A549 (cell line): ENCODE data around the gene DHRS3. TPM values are rescaled to one million over a fixed set of nuclear protein-coding genes. Genes with fewer than 3 reads are reported as not detected.

ENCODE experiments used
- ATAC-seq, 2 experiments: fragments of 200-7000 bp in 1 of 2; fragments of >200 bp in 1 of 2; cut with Nextera tagmentation in 1 of 2; cut with Tn5 transposase in 1 of 2; 3 replicates each; pipeline versions ENCODE4 v1.8.0 to v1.9.1; 2018 to 2020; ENCODE audit warnings: mild to moderate bottlenecking in 1 of 2, moderate library complexity in 1 of 2
- CTCF ChIA-PET: fragments of 300-600 bp; sonication (Branson Sonifier 250); formaldehyde crosslinking; extraction: SDS; loops from one replicate; lab custom pipeline; 2021; ENCODE audit warnings: antibody characterized with exemption, inconsistent platforms; lab: Yijun Ruan, JAX
- POLR2A ChIA-PET: fragments of 350-600 bp; formaldehyde crosslinking; extraction: SDS; loops from one replicate; lab custom pipeline; 2021; ENCODE audit warnings: antibody characterized with exemption, inconsistent platforms; lab: Yijun Ruan, JAX
- DNase-seq, 2 experiments: peaks; one replicate each; pipeline versions ENCODE4 v3.0.0 to v3.0.0-alpha.2; 2011 to 2016; ENCODE audit warnings: low read depth in 1 of 2, low spot score in 1 of 2
- FAIRE-seq: peaks from 2 replicates; lab custom pipeline; 2011; peaks lifted over from hg19 to GRCh38; lab: Jason Lieb, UNC
- H3K27ac ChIP-seq, 2 experiments: fragments of >200 bp; sonication (Bioruptor Twin); formaldehyde crosslinking; 3 replicates each; pipeline ENCODE4 v1.5.1; 2016 to 2017
- H3K4me1 ChIP-seq: fragments of >200 bp; sonication (Bioruptor Twin); formaldehyde crosslinking; 3 replicates; pipeline ENCODE4 v1.6.1; 2016
- H3K4me2 ChIP-seq: fragments of >200 bp; sonication (Bioruptor Twin); formaldehyde crosslinking; 3 replicates; pipeline ENCODE4 v1.6.1; 2016
- H3K4me3 ChIP-seq: fragments of >200 bp; sonication (Bioruptor Twin); formaldehyde crosslinking; 3 replicates; pipeline ENCODE4 v1.5.1; 2016
- H3K9me3 ChIP-seq: fragments of >200 bp; sonication (Bioruptor Twin); formaldehyde crosslinking; 3 replicates; pipeline ENCODE4 v1.6.1; 2016
- CBX2 ChIP-seq: fragments of 200-600 bp; sonication (generic); IDR thresholded peaks from 2 replicates; pipeline ENCODE4 v1.6.1; 2016; ENCODE audit warnings: low read depth, mild to moderate bottlenecking, borderline replicate concordance
- CEBPB ChIP-seq, 2 experiments: fragments of >200 bp in 1 of 2; sonication (Bioruptor Twin) in 1 of 2; formaldehyde crosslinking in 1 of 2; IDR thresholded peaks; 2 replicates each; pipeline ENCODE4 v1.6.1; 2012 to 2016
- CHD4 ChIP-seq: fragments of 200-600 bp; sonication (generic); IDR thresholded peaks from 2 replicates; pipeline ENCODE4 v1.6.1; 2016; ENCODE audit warnings: antibody characterized with exemption, mild to moderate bottlenecking, borderline replicate concordance
- EHF ChIP-seq: fragments of 250-450 bp; sonication (Bioruptor Pico); IDR thresholded peaks from 2 replicates; pipeline ENCODE4 v1.5.0; 2020; ENCODE audit warnings: mild to moderate bottlenecking
- ESRRA ChIP-seq: fragments of 150-350 bp; IDR thresholded peaks from 2 replicates; pipeline ENCODE4 v1.6.1; 2014; ENCODE audit warnings: mild to moderate bottlenecking, low read length, borderline replicate concordance
- FOSB ChIP-seq: fragments of 250-450 bp; sonication (Bioruptor Pico); IDR thresholded peaks from 2 replicates; pipeline ENCODE4 v1.5.0; 2020; ENCODE audit warnings: mild to moderate bottlenecking, moderate library complexity
- FOSL2 ChIP-seq, 2 experiments: fragments of 450-650 bp in 1 of 2; fragments of >200 bp in 1 of 2; sonication (Bioruptor Twin) in 1 of 2; formaldehyde crosslinking; IDR thresholded peaks; 2 replicates each; pipeline versions ENCODE4 v1.5.0 to v1.6.1; 2016 to 2020; ENCODE audit warnings: mild to moderate bottlenecking in 1 of 2, moderate library complexity in 1 of 2
- FOXS1 ChIP-seq: fragments of 250-450 bp; sonication (Bioruptor Pico); IDR thresholded peaks from 2 replicates; pipeline ENCODE4 v1.5.0; 2020; ENCODE audit warnings: mild to moderate bottlenecking, moderate library complexity
- GATA3 ChIP-seq: IDR thresholded peaks from 2 replicates; pipeline ENCODE4 v1.6.1; 2012; ENCODE audit warnings: borderline replicate concordance
- HOXA7 ChIP-seq: fragments of 250-450 bp; sonication (Bioruptor Pico); IDR thresholded peaks from 2 replicates; pipeline ENCODE4 v1.5.0; 2020; ENCODE audit warnings: mild to moderate bottlenecking, moderate library complexity
- HOXB5 ChIP-seq: fragments of 250-450 bp; sonication (Bioruptor Pico); IDR thresholded peaks from 2 replicates; pipeline ENCODE4 v1.5.0; 2020; ENCODE audit warnings: mild to moderate bottlenecking, moderate library complexity
- JUNB ChIP-seq: fragments of >200 bp; sonication (Bioruptor Twin); formaldehyde crosslinking; IDR thresholded peaks from 2 replicates; pipeline ENCODE4 v1.6.1; 2016
- KDM5A ChIP-seq: fragments of 200-600 bp; sonication (generic); IDR thresholded peaks from 2 replicates; pipeline ENCODE4 v1.6.1; 2016; ENCODE audit warnings: antibody characterized with exemption, mild to moderate bottlenecking
- MYC ChIP-seq: IDR thresholded peaks from 2 replicates; pipeline ENCODE4 v1.6.1; 2012; ENCODE audit warnings: mild to moderate bottlenecking, inconsistent platforms, low read length, improper control_type of control experiment, borderline replicate concordance
- NPAS2 ChIP-seq: fragments of 250-450 bp; sonication (Bioruptor Pico); IDR thresholded peaks from 2 replicates; pipeline ENCODE4 v1.8.0; 2022; ENCODE audit warnings: mild to moderate bottlenecking, moderate library complexity, borderline replicate concordance
- PHF8 ChIP-seq: fragments of 200-600 bp; sonication (generic); IDR thresholded peaks from 2 replicates; pipeline ENCODE4 v1.6.1; 2016; ENCODE audit warnings: low read depth, mild to moderate bottlenecking, antibody characterized with exemption, moderate library complexity, borderline replicate concordance
- RNF2 ChIP-seq: fragments of 200-600 bp; sonication (generic); IDR thresholded peaks from 2 replicates; pipeline ENCODE4 v1.6.1; 2016; ENCODE audit warnings: low read depth, mild to moderate bottlenecking, antibody characterized with exemption, moderate library complexity, borderline replicate concordance
- WGBS: methylation state at CpG from one replicate; pipeline ENCODE4 v1.1.6; 2017; ENCODE audit errors: missing lambda C conversion rate; 5-methylcytosine and 5-hydroxymethylcytosine counted together
- polyA plus RNA-seq, 4 experiments: library from polyadenylated mRNA; depleted of rRNA in 3 of 4; stranded (reverse); fragments of >200 nt; fragmentation: RNase III in 1 of 4; extraction: RNeasy Plus Mini Kit Qiagen cat#74134 plus additional on column Dnase treatment in 1 of 4; gene quantifications; 2 replicates in 3 of 4; 3 replicates in 1 of 4; pipeline ENCODE4 v1.2.3, GENCODE V29; 2011 to 2017
- TF ChIP-seq, protein P1 (sequence below): fragments of 200-600 bp; sonication (generic); IDR thresholded peaks from 2 replicates; pipeline ENCODE4 v1.6.1; 2016; ENCODE audit warnings: antibody characterized with exemption, mild to moderate bottlenecking, moderate library complexity
- TF ChIP-seq, protein P2 (sequence below): IDR thresholded peaks from 2 replicates; pipeline ENCODE4 v1.6.1; 2012
- TF ChIP-seq, protein P3 (sequence below): fragments of 250-450 bp; sonication (Bioruptor Pico); IDR thresholded peaks from 2 replicates; pipeline ENCODE4 v1.5.0; 2020; ENCODE audit warnings: low read depth, mild to moderate bottlenecking, moderate library complexity

DHRS3 gene
- polyA plus RNA-seq, 2 of the 4 experiments (the other 2 are of a cell fraction), result 62.7 to 79.7 TPM

DNA sequence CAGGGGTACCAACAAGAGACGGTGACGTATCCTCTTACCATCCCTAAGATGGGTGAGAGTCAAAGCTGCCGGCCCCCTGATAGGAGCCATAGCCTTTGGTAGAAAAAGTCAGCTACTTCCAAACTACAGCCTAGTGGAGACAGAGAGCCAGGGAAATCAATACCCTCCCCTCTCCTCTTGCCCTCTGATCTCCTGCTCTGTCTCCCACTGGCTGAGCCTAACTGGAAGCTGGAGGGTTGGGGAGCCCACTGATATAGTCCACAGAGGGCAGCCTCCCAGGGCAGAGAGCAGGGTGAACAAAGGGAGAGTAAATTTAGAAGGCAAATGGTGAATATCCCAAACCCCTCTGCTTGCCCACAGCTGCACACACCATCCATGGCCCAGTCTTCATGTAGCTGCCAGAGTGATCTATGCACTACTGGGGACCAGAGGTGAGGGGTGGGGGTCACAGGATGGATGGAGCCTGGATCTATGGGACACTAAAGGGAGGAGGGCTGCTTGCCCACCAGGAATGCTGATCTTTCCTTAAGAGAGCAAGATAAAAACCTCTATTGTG lies 80.0 kb downstream of the DHRS3 start:
- peaks cover 15% of the 10 kb centered on the region for H3K9me3 ChIP-seq
- CTCF ChIA-PET, result interaction anchor here (1.1 kb wide), 1 partner anchor 224 kb away, joined by 3 read pairs; no protein-coding TSS in a partner anchor
- H3K27ac ChIP-seq, result peak overlapping the region; percentile 10 to 92; a peak in 3 of 6 replicates
- ATAC-seq (no peak), FAIRE-seq (no peak), DNase-seq (no peak)
- POLR2A ChIA-PET, result no interaction called here
- H3K4me1 ChIP-seq, result peaks cover 23% of the 10 kb centered on the region
- H3K4me2 ChIP-seq, result no peak overlapping the region
- 93% methylated on average over 3 of the region's 3 CpGs for WGBS
- no peak overlapping the region for H3K4me3 ChIP-seq
- no peak for TF ChIP-seq PHF8
- TF ChIP-seq, protein P1, sequence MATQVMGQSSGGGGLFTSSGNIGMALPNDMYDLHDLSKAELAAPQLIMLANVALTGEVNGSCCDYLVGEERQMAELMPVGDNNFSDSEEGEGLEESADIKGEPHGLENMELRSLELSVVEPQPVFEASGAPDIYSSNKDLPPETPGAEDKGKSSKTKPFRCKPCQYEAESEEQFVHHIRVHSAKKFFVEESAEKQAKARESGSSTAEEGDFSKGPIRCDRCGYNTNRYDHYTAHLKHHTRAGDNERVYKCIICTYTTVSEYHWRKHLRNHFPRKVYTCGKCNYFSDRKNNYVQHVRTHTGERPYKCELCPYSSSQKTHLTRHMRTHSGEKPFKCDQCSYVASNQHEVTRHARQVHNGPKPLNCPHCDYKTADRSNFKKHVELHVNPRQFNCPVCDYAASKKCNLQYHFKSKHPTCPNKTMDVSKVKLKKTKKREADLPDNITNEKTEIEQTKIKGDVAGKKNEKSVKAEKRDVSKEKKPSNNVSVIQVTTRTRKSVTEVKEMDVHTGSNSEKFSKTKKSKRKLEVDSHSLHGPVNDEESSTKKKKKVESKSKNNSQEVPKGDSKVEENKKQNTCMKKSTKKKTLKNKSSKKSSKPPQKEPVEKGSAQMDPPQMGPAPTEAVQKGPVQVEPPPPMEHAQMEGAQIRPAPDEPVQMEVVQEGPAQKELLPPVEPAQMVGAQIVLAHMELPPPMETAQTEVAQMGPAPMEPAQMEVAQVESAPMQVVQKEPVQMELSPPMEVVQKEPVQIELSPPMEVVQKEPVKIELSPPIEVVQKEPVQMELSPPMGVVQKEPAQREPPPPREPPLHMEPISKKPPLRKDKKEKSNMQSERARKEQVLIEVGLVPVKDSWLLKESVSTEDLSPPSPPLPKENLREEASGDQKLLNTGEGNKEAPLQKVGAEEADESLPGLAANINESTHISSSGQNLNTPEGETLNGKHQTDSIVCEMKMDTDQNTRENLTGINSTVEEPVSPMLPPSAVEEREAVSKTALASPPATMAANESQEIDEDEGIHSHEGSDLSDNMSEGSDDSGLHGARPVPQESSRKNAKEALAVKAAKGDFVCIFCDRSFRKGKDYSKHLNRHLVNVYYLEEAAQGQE, result no peak
- TF ChIP-seq CBX2, result no peak
- no peak for TF ChIP-seq CEBPB (IDR thresholded peaks at IDR 0.05)
- no peak for TF ChIP-seq FOXS1 (CRISPR knock-in tag)
- no peak for TF ChIP-seq JUNB
- TF ChIP-seq GATA3, result no peak
- no peak for TF ChIP-seq FOSL2 (IDR thresholded peaks at IDR 0.05)
- TF ChIP-seq FOSL2 (CRISPR knock-in tag; IDR thresholded peaks at IDR 0.05), result no peak
- no peak for TF ChIP-seq KDM5A
- no peak for TF ChIP-seq CHD4
- TF ChIP-seq, protein P2, sequence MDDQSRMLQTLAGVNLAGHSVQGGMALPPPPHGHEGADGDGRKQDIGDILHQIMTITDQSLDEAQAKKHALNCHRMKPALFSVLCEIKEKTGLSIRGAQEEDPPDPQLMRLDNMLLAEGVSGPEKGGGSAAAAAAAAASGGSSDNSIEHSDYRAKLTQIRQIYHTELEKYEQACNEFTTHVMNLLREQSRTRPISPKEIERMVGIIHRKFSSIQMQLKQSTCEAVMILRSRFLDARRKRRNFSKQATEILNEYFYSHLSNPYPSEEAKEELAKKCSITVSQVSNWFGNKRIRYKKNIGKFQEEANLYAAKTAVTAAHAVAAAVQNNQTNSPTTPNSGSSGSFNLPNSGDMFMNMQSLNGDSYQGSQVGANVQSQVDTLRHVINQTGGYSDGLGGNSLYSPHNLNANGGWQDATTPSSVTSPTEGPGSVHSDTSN, result no peak
- TF ChIP-seq NPAS2 (CRISPR knock-in tag), result no peak
- no peak for TF ChIP-seq FOSB
- TF ChIP-seq, protein P3, sequence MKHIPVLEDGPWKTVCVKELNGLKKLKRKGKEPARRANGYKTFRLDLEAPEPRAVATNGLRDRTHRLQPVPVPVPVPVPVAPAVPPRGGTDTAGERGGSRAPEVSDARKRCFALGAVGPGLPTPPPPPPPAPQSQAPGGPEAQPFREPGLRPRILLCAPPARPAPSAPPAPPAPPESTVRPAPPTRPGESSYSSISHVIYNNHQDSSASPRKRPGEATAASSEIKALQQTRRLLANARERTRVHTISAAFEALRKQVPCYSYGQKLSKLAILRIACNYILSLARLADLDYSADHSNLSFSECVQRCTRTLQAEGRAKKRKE (CRISPR knock-in tag), result no peak
- TF ChIP-seq HOXB5 (CRISPR knock-in tag), result no peak
- TF ChIP-seq ESRRA, result no peak
- no peak for TF ChIP-seq EHF (CRISPR knock-in tag)
- no peak for TF ChIP-seq RNF2
- no peak for TF ChIP-seq MYC

DNA sequence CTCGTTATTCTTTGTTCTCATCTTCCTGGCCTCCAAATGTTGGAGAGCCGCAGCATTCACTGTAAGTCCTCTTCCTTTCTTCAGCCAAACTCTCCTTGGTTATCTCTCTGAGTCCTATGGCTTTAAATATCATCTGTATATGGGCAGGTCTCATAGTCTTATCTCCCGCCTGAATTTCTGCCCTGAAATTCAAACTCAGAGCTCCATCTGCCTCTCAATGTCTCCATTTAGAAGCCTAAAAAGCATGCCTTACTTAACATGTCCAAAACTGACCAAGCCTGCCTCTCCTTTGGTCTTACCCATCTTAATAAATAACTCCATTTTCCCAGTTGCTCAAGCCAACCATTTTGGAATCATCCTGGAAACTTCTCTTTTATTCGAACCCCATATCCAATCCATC lies 80.7 kb downstream of the DHRS3 start:
- H3K9me3 ChIP-seq, result peaks cover 15% of the 10 kb centered on the region
- FAIRE-seq (no peak), DNase-seq (no peak), ATAC-seq (no peak)
- no peak for TF ChIP-seq HOXA7
- no peak overlapping the region for H3K4me3 ChIP-seq
- ChIA-PET CTCF (interaction anchor here (1.1 kb wide), 1 partner anchor 223 kb away, joined by 3 read pairs; no protein-coding TSS in a partner anchor), POLR2A (no interaction called here)
- H3K4me1 ChIP-seq, result peaks cover 23% of the 10 kb centered on the region
- peak overlapping the region in 1 of 2 experiments; percentile 92; a peak in 3 of 6 replicates for H3K27ac ChIP-seq
- no peak overlapping the region for H3K4me2 ChIP-seq
- 89% methylated on average over 4 of the region's 4 CpGs for WGBS
